HG03045 (cell line): ENCODE measurements around the gene FASTK.

Experiments used
- ATAC-seq: cut with Tn5 transposase; IDR thresholded peaks from one replicate; pipeline ENCODE4 v1.9.1; 2021; ENCODE audit warnings: mild to moderate bottlenecking, moderate library complexity; ENCODE audit not compliant: unreplicated experiment

Gene FASTK

DNA sequence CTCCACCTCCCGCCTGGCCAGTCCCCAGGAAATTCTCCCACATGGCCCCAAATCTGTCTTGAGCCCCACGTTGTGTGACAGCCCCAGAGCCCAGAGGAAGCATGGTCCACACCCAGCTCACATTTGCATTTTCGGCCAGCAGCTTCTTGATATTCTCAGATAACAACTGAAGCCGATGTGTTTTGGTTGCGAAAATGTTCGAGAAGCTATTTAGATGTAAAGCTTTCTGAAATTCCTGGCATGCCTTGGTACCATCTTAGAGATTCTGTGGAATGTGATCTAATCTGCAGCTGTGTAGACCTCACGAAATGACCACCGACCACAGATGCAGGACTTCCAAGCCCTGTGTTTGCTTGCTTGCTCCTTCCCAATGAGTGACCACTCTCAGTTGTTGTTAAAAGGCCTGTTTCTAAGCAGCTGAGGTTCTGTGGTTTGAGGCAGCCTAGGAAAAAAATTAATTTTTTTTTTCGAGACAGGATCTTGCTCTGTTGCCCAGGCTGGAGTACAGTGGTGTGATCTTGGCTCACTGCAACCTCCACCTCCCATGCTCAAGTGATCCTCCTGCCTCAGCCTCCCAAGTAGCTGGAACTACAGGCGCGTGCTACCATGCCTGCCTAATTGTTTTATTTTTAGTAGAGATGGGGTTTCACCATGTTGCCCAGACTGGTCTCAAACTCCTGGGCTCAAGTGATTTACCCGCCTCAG, 12.4 kb downstream of the FASTK start:
- ATAC-seq = no peak

DNA sequence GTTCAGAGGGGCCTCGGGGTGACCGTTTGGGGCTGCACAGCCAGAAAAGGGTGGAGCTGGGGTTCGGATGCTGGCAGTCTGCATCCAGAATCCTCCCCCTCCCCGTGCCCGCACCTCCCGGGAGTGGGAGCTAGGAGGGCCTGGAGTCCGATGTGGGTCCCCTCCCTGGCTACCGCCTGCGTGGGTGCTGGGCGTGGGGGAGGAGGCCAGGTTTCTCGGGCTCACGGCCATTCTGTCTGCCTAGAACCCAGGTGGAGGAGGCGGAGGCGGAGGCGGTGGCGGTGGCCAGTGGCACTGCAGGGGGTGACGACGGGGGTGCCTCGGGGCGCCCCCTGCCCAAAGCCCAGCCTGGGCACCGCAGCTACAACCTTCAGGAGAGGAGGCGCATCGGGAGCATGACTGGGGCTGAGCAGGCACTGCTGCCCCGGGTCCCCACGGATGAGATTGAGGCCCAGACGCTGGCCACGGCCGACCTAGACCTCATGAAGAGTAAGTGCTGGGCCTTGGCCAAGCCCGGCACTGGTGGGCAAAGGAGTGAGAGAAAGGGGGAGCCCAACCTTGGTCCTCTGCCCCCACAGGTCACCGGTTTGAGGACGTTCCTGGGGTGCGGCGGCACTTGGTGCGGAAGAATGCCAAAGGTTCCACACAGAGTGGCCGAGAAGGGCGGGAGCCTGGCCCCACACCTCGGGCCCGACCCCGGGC, 14.2 kb downstream of the FASTK start:
- ATAC-seq = no peak

DNA sequence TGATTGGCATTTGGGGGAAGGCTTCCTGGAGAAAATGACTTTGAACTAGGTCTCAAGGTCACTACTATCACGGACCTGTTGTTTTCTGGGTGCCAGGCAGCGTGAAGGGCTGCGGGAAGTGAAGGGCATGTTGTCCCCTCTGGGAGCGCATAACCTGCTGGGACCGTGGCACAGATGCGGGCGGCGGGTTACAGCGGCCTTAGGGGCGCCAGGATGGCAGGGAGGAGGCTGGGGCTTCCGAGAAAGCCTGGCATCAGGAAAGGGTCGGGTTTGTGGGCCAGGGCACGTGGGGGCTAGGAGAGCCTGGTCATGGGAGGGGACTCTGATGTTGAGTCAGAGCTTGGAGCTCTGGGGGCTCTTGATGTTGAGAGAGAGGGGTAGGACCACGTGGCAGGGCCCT, 15.1 kb downstream of the FASTK start:
- no peak for ATAC-seq

DNA sequence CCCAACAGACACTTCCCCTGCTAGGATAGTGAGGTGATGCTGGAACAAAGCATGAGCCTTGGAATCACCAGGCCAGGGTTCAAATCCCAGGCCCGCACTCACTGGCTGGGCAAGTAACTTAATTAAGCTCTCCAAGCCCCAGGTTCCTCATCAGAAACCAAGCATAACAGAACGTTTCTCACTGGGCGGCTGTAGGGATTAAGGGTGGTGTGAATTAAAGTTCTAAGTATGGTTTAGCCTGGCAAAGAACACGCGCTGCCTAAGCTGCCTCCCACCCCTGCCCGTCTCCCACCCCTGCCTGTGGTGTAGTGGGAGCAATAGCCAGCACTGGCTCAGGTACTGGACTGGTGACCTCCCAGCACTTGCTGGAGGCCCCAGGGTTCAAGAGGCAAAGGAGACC, 15.6 kb downstream of the FASTK start:
- no peak for ATAC-seq

DNA sequence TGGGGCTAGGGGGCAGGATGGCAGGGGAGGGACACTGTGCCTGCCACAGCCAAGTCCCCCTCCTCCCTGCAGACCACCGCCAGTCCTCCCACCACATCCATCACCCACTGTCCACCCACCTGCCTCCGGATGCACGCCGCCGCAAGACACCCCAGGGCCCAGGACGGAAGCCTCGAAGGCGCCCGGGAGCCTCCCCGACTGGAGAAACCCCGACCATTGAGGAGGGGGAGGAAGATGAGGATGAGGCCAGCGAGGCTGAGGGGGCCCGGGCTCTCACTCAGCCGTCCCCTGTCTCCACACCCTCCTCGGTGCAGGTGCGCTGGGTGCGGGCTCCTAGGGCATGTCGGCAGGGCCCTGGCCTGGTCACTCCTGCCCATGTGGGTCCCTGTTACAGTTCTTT, 16.2 kb downstream of the FASTK start:
- ATAC-seq = no peak

DNA sequence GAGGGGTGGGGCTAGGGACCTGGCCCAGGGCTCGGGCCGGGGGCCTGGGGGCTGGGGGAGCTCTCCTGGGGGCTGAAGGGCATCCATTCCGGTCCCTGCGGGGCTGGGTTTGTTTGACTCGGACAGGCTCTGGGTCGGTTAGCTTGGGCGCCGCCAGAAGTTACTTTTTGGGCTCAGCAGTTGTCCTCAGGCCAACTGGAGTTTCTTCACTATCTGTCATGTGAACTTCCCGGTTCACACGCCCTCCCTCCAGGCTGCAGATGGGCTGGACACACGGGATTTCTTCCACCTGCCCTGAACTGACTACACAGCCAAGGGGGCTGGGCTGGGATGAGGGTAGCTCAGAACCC, 17.4 kb downstream of the FASTK start:
- ATAC-seq = no peak

DNA sequence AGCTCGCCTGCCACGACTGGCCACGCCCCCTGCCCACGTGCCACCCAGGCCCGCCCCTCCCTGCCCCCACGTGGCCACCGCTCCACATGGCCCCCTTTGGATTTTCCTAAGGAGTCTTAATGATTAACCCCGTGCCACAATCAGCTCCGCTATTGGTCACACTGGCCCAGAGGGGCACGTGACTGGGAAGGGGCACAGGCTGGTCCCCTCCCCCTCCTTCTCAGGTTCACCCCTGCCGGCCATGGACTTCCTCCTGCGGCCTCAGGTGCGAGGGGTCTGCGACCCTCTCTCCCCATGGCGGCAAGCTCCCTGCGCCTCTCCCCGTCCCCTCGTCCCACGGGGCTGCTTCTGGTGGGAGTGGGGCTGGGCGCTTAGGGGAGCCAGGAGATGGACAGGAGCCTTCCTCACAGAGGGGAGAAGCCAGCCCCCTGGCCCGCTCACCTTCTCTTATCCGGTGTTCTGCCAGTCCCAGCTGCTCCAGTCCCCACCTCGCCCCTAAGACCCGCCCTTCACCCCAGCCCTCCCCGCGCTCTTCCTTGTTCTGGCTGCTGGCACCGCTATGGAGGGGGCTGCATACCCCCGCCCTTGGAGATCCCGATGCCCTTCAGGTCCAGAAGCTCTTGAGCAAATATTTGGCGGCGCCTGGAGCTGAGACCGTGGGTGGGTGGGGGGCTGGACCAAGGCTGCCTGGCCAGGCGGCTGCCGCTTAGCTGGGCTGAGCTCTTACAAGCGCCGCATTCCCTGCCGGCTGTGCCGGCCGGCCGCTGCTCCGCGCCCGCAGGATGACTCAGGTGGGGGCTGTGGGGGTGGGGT, 18.0 kb downstream of the FASTK start:
- ATAC-seq = no peak

DNA sequence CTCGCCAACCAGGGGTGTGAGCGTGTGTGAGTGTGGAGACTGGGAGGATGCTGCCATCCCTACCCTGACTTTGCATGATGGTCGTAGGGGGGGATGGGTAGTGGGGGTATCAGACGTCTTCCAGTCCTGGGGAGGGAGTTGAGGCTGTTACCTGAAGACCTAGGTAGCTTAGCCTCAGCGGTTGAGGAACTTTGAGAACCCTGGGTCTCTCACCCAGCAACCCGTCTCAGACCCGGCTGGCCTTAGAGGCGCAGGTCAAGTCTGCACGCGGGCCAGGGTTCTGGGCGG, 18.6 kb downstream of the FASTK start:
- no peak for ATAC-seq

DNA sequence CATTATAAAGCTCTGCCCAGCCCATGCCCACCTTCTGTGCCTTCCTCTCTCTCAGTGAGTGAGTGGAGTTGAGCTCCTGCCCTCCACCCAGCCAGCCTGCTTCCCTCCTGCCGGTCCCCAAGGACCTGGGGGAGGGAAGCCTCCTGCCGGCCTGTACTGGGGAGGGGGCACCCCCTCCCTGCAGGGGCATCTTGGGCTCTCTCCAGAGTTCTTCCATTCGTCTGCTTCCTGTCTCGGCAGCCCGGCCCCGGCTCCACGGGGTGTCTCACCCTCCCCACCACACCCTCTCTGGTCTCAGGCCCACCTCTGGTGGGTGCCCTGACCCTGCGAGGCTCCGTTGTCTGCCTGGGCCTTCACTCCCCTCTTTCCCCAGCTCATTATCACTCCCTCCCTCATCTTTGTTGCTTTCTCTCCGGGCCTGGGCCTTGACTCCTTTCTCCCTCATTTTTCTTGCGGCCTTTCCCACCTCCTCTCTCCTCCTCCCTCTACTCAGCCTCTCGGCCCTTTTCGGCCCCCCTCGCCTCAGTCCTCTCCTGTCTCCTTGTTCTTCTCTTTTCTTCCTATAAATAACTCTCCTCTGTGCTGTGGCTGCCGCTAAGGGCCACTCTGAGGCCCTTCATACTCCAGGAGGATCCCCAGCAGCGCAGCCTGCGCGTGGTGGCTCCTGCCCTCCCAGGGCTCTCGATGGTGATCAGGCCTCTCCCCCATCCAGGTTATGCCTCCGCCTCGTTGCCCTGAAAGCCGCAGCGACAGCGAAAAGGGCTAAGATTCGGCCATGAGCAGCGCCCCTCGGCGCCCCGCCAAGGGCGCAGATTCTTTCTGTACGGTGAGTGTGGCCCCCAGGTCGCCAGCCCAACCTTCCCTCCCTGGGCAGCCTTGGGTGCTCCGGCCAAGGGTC, 19.1 kb downstream of the FASTK start:
- no peak for ATAC-seq

DNA sequence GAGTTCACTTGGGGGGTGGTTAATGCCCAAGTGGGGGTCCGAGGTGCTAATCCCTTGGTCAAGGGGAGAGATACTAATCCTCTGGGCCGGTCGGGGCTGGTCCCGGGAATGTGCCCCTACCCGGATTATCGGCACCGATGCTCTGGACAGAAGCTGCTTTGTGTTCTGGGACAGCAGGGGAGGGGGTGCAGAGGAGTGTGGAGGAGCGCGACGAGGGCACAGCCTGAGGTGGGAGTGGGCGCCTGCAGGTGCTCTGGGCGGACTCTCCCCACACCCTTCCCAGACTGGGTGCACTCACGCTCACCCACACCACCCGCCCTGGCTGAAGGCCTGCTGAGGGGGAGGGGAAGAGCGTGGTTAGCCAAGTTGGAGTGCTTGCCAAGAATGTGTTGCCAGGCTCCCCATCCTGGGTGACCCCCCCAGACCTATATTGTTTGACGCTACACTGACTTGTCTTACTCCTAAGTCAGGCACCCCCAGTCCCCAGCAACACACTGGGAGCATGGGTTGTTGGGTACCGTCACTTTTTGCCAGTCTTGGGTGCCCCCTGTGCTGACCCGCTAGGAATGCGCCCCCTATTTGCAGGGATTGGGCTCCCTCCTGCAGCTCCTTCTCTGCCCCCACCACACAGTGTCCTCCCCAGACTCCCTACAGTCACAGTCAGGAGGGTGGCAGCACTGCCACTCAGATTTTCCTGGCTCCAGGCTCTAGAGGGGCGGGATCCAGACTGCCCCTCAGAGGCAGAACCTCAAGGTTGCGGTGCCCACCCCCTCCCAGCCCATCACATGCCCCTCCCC, 20.0 kb downstream of the FASTK start:
- ATAC-seq = no peak

DNA sequence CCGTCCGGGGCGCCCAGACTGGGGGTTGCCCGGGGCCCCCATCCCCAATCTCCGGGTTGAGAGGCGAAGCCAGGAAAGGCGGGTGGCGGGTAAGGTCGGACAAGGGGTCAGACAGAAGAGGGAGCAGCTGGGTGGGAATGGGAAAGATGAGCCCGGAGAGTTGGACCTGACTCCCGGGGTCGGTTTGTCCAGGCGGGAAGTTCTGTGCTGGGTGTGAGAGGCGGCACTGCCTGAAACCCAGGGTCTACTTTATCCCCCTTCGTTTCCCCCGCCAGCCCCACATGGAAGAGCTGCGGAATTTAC, 20.5 kb downstream of the FASTK start:
- ATAC-seq = no peak

DNA sequence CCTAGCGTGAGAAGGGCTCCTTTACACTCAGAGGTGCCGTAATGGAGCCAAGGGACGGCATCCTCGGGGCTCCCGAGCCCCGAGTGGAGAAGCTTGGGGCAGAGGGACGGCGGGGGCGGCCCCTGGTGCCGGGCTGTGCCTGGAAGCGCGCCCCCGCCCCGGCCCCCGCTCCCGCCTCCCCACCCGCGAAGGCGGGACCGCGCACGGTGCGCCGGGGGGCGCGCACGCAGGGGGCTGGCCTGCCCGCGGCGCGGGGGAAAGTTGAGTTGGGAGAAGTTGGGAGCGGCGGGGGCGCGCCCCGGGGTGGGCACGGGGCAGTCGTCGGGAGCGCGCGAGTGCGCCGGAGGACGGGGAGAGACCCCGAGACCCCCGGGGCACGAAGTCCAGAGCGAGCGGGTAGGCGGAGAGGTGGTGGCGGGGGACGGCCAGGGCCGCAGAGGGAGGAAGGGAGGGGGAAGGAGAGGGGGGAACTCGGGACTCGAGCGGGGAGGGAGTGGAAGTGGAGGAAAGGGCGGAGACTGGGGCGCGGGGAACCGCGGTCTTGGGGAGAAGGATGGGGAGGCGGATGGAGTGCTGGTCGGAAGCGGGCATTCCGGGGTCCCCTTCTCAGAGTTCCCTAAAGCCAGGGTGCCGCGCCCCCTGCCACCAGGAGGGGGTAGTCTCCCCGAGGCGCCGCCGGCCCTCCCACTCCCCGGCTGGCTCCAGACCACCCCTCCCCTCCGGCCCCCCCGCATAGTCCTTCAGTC, 21.1 kb downstream of the FASTK start, which contains the start of gene SLC4A2:
Gene SLC4A2, plus strand, starts transcription at position 223 of the 746 bp plus-strand sequence. CDS start 2,399 bp downstream, outside the sequence.
- peak; percentile 31 for ATAC-seq

DNA sequence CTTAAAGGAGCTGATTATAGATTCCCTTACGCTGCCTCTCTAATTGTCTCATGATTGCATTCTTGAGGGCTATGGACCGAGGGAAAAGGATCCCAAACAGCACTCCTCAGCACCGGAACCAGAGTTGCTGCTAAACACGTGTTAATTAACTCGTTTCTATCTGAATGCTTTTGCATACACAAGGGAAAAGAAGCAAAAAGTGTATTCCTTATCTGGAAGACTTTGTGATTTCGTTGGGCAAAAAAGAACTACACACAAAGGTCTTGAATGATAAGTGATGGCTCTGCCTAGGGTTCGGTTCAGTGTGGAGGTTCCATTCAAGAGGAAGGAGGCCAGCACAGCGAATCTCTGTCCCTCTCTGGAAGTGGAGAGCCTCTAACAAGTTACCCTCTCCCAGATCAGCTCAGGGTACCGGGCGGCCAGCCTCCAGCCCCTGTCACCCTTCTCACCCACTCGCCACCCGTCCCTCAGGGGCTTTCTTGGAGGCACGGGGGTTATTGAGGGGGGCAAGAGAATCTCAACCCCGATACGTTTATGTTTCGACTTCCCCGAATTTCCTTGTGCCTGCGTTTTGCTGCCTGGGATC, 21.7 kb downstream of the FASTK start:
- no peak for ATAC-seq

DNA sequence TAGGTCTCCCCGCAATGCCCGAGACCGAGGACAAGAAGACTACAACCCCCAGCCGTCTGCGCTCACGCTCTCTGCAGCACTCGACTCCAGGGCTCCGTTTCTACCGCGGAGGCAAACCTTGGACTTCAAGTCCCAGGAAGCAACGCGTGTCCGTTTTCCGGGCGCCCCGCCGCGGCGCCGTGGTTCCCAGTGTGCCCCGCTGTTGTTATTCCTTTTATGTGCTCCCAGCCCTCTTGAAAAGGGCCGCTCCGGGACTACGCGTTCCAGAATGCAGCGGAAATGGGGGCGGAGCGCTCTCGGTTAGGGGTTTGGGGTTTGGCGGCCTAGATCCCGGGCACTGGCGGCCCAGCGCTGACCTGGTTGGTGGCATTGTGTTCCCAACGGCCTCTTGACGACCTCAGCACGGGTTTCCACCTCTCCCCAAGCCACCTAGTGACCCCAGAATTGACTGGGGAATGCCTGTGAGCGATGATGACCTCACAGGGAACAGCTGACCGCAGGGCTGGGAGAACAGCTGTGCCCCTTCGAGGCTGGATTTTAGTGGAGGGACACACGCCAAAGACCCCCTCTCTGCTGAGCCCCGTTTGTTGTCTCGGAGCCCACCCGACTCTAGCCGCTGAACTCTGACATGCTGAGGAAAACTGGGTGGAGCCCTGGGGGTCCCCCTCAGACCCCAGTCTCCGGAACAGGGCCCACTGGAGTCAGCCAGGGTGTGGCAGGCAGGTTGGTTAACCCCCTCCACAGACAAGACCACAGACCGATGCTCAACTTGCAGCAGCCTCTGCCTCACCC, 22.4 kb downstream of the FASTK start:
- peak; percentile 90 for ATAC-seq

DNA sequence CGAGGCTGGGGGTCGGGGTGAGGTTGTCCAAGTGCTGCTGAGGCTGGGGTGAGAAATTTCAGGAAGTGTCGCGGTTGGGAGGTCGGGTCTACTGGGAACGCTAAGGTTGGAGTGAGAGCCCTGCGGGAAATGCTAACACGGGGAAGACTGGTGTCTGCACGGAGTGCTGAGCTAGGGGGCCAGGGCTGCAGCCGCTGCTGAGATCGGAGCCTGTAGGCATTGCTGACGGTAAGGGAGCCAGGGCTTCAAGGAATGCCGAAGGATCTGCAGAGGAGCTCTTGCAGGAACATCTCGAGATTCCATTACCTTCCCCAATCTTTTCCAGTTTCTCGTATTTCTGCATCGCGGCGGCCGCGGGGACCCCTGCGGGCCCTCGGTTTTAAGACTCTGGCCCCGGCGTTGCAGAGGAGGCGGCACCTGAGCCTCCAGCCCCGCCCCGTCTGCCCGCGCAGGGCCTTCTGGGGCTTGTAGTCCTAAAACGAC, 23.1 kb downstream of the FASTK start, which contains the start of gene CDK5:
Gene CDK5, minus strand, starts transcription at position 392 of the 483 bp plus-strand sequence. Its CDS starts 49 bp downstream, at position 343.
- peak; percentile 8 for ATAC-seq

DNA sequence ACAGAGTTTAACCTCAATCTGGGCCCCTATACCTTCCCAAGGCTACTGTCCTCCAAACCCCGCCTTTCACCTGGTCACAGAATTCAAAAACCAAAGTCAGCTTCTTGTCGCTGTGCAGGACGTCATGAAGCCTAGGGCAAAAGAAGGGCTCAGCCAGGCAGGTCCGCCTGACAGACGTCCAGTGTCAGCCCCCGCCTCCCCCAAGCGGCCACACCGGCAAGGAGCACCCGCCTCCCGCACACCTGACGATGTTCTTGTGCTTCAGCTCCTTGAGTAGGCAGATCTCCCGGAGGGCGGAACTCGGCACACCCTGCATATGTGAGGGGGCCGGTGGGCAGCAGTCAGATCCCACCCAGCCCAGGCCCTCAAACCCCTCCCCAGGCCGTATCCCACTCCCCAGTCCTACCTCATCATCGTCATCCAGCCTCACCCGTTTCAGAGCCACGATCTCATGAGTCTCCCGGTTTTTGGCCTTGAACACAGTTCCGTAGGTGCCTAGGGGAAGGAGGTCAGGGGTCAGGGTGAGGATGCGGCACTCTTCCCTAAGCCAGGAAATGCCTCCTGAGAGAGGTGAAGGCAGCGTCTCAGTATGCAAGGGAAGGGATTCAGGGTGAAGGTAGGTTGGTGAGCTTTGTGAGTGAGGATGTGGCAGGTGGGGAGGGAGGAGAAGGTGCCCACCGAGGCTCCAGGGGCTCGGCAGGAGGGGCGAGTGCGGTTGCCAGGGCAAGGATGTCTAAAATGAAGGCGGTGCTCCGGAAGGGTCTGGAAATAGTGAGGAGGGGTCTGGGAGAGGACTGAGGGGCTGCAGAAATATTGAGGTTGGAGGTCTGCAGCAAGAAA, 23.7 kb downstream of the FASTK start:
- no peak for ATAC-seq

DNA sequence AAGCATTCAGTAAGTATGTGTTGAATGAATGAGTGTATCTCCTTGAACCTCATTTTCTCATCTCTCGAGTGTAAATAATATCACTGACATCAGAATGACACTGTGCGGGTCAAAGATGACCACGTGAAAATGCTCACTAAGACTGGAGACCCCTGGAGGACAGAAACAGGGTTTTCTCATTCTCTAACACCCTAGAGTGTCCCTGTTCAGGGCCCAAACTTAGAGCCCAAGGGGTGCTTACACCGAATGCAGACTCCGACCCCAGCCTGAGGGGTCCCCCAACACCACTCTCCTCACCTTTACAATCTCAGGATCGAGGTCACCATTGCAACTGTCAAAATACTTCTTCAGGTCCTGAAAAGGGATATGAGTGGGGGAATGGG, 24.3 kb downstream of the FASTK start:
- no peak for ATAC-seq
